ENCODE data around the gene LPAR1. TPM values are rescaled to one million over a fixed set of nuclear protein-coding genes. Genes with fewer than 3 reads are reported as not detected.
A peak's percentile ranks its signal among the peaks of the same experiment; 100 is the strongest.

The LPAR1 gene
- total RNA-seq, 8 experiments from 2014 or later: 0.69 to 128 (median 8.0) TPM

GRCh38 chr9:110892689-110893088, 145.6 kb downstream of the LPAR1 start:
- WGBS, 10 experiments: 100% methylated on average over 1 of the region's 1 CpG; no CpG with 5 or more reads in 9 of the 10 experiments
- Histone ChIP-seq H3K27ac (no peak overlapping the region), H3K4me1 (replicated peaks in 1 of 2) (no peaks in the 10 kb centered on the region), H3K4me3 (no peak overlapping the region)
- in situ Hi-C loops (cut with MboI; ENCODE audit: low pct_unique_long_range_greater_than_20kb in 2 of 9, low sequenced_read_pairs in 9 of 9, unreplicated experiment in 9 of 9): no loop called here
- ATAC-seq (replicated peaks in 6 of 8): no peak

- in situ Hi-C loops (cut with MboI; ENCODE audit: low pct_unique_long_range_greater_than_20kb in 2 of 9, low sequenced_read_pairs in 9 of 9, unreplicated experiment in 9 of 9): no loop called here
- WGBS, 10 experiments: 27 to 100% (median 71%) methylated on average over 1 to 3 of the region's 3 CpGs
- Histone ChIP-seq H3K4me3 (no peak overlapping the region), H3K27ac (no peak overlapping the region), H3K4me1 (replicated peaks in 1 of 2) (no peaks in the 10 kb centered on the region)
- ATAC-seq (replicated peaks in 6 of 8): peak in 2 of 8 experiments; percentile 30 to 31
These were observed 146.5 kb downstream of the LPAR1 start for GRCh38 chr9:110891760-110892159.

- in situ Hi-C loops (cut with MboI; ENCODE audit: low pct_unique_long_range_greater_than_20kb in 2 of 9, low sequenced_read_pairs in 9 of 9, unreplicated experiment in 9 of 9): no loop called here
These were observed 147.9 kb downstream of the LPAR1 start for GRCh38 chr9:110890416-110890815.

GRCh38 chr9:110887276-110887675, 151.0 kb downstream of the LPAR1 start:
- WGBS, 10 experiments: 33 to 100% (median 90%) methylated on average over 1 to 3 of the region's 3 CpGs
- in situ Hi-C loops (cut with MboI; ENCODE audit: low pct_unique_long_range_greater_than_20kb in 2 of 9, low sequenced_read_pairs in 9 of 9, unreplicated experiment in 9 of 9): no loop called here
- no peak overlapping the region for H3K4me3 ChIP-seq

More at GRCh38 chr9:110890416-110890815, 147.9 kb downstream of the LPAR1 start:
- H3K4me3 ChIP-seq: no peak overlapping the region
- H3K27ac ChIP-seq: no peak overlapping the region
- no peak for ATAC-seq (replicated peaks in 6 of 8)
- no peaks in the 10 kb centered on the region for H3K4me1 ChIP-seq (replicated peaks in 1 of 2)

GRCh38 chr9:110886832-110887231, 151.4 kb downstream of the LPAR1 start:
- H3K4me3 ChIP-seq: no peak overlapping the region
- H3K4me1 ChIP-seq (replicated peaks in 1 of 2): no peaks in the 10 kb centered on the region
- ATAC-seq (replicated peaks in 6 of 8): peak in 1 of 8 experiments; percentile 32
- WGBS, 10 experiments: 0 to 100% (median 56%) methylated on average over 1 of the region's 1 CpG; no CpG with 5 or more reads in 2 of the 10 experiments
- H3K27ac ChIP-seq: no peak overlapping the region
- in situ Hi-C loops (cut with MboI; ENCODE audit: low pct_unique_long_range_greater_than_20kb in 2 of 9, low sequenced_read_pairs in 9 of 9, unreplicated experiment in 9 of 9): no loop called here

More at GRCh38 chr9:110887276-110887675, 151.0 kb downstream of the LPAR1 start:
- no peaks in the 10 kb centered on the region for H3K4me1 ChIP-seq (replicated peaks in 1 of 2)
- no peak for ATAC-seq (replicated peaks in 6 of 8)
- H3K27ac ChIP-seq: no peak overlapping the region

GRCh38 chr9:110880189-110880588, 158.1 kb downstream of the LPAR1 start:
- WGBS, 10 experiments: 0 to 100% (median 72%) methylated on average over 1 to 3 of the region's 3 CpGs
- no peaks in the 10 kb centered on the region for H3K4me1 ChIP-seq (replicated peaks in 1 of 2)
- no peak overlapping the region for H3K4me3 ChIP-seq
- peak in 3 of 8 experiments; percentile 59 to 86 (median 75) for ATAC-seq (replicated peaks in 6 of 8)
- in situ Hi-C loops (cut with MboI; ENCODE audit: low pct_unique_long_range_greater_than_20kb in 2 of 9, low sequenced_read_pairs in 9 of 9, unreplicated experiment in 9 of 9): no loop called here
- H3K27ac ChIP-seq: no peak overlapping the region

- peak in 3 of 8 experiments; percentile 19 to 80 (median 24) for ATAC-seq (replicated peaks in 6 of 8)
- Histone ChIP-seq H3K27ac (no peak overlapping the region), H3K4me1 (replicated peaks in 1 of 2) (peaks cover 0 to 4% of the 10 kb centered on the region in 2 donors), H3K4me3 (no peak overlapping the region)
- in situ Hi-C loops (cut with MboI; ENCODE audit: low pct_unique_long_range_greater_than_20kb in 2 of 9, low sequenced_read_pairs in 9 of 9, unreplicated experiment in 9 of 9): no loop called here
These were observed 160.9 kb downstream of the LPAR1 start for GRCh38 chr9:110877374-110877773.

GRCh38 chr9:110876929-110877328, 161.3 kb downstream of the LPAR1 start:
- H3K27ac ChIP-seq: no peak overlapping the region
- WGBS, 10 experiments: 29 to 100% (median 94%) methylated on average over 1 to 3 of the region's 3 CpGs; no CpG with 5 or more reads in 2 of the 10 experiments
- ATAC-seq (replicated peaks in 6 of 8): peak in 3 of 8 experiments; percentile 29 to 59 (median 40)
- H3K4me3 ChIP-seq: no peak overlapping the region
- in situ Hi-C loops (cut with MboI; ENCODE audit: low pct_unique_long_range_greater_than_20kb in 2 of 9, low sequenced_read_pairs in 9 of 9, unreplicated experiment in 9 of 9): no loop called here
- H3K4me1 ChIP-seq (replicated peaks in 1 of 2): peaks cover 0 to 4% of the 10 kb centered on the region in 2 donors

- Histone ChIP-seq H3K4me1 (replicated peaks in 1 of 2) (peaks cover 0 to 4% of the 10 kb centered on the region in 2 donors), H3K27ac (no peak overlapping the region), H3K4me3 (no peak overlapping the region)
- 55 to 96% (median 86%) methylated on average over 4 to 14 of the region's 14 CpGs for WGBS, 10 experiments
- ATAC-seq (replicated peaks in 6 of 8): no peak
- in situ Hi-C loops (cut with MboI; ENCODE audit: low pct_unique_long_range_greater_than_20kb in 2 of 9, low sequenced_read_pairs in 9 of 9, unreplicated experiment in 9 of 9): no loop called here
These were observed 163.2 kb downstream of the LPAR1 start for GRCh38 chr9:110874963-110875674.

- H3K4me1 ChIP-seq (replicated peaks in 1 of 2): peaks cover 0 to 4% of the 10 kb centered on the region in 2 donors
These were observed 165.3 kb downstream of the LPAR1 start for GRCh38 chr9:110872920-110873319.

GRCh38 chr9:110871736-110872135, 166.5 kb downstream of the LPAR1 start:
- Histone ChIP-seq H3K27ac (no peak overlapping the region), H3K4me1 (replicated peaks in 1 of 2) (peaks cover 0 to 4% of the 10 kb centered on the region in 2 donors), H3K4me3 (no peak overlapping the region)
- in situ Hi-C loops (cut with MboI; ENCODE audit: low pct_unique_long_range_greater_than_20kb in 2 of 9, low sequenced_read_pairs in 9 of 9, unreplicated experiment in 9 of 9): no loop called here
- 13 to 100% (median 83%) methylated on average over 1 of the region's 1 CpG; no CpG with 5 or more reads in 2 of the 10 experiments for WGBS, 10 experiments
- ATAC-seq (replicated peaks in 6 of 8): no peak

More at GRCh38 chr9:110872920-110873319, 165.3 kb downstream of the LPAR1 start:
- WGBS, 10 experiments: 23 to 89% (median 43%) methylated on average over 2 to 6 of the region's 6 CpGs
- in situ Hi-C loops (cut with MboI; ENCODE audit: low pct_unique_long_range_greater_than_20kb in 2 of 9, low sequenced_read_pairs in 9 of 9, unreplicated experiment in 9 of 9): no loop called here
- Histone ChIP-seq H3K27ac (no peak overlapping the region), H3K4me3 (no peak overlapping the region)
- peak in 4 of 8 experiments; percentile 38 to 73 (median 56) for ATAC-seq (replicated peaks in 6 of 8)

- H3K4me3 ChIP-seq: no peak overlapping the region
- 80 to 100% (median 100%) methylated on average over 1 of the region's 1 CpG; no CpG with 5 or more reads in 5 of the 10 experiments for WGBS, 10 experiments
- no peak for ATAC-seq (replicated peaks in 6 of 8)
- in situ Hi-C loops (cut with MboI; ENCODE audit: low pct_unique_long_range_greater_than_20kb in 2 of 9, low sequenced_read_pairs in 9 of 9, unreplicated experiment in 9 of 9): no loop called here
- H3K27ac ChIP-seq: no peak overlapping the region
- peaks cover 0 to 4% of the 10 kb centered on the region in 2 donors for H3K4me1 ChIP-seq (replicated peaks in 1 of 2)
These were observed 168.3 kb downstream of the LPAR1 start for GRCh38 chr9:110869931-110870330.

- Histone ChIP-seq H3K4me3 (no peak overlapping the region), H3K4me1 (replicated peaks in 1 of 2) (no peaks in the 10 kb centered on the region), H3K27ac (no peak overlapping the region)
- ATAC-seq (replicated peaks in 6 of 8): no peak
- in situ Hi-C loops (cut with MboI; ENCODE audit: low pct_unique_long_range_greater_than_20kb in 2 of 9, low sequenced_read_pairs in 9 of 9, unreplicated experiment in 9 of 9): no loop called here
- WGBS, 10 experiments: 33 to 100% (median 83%) methylated on average over 1 to 2 of the region's 2 CpGs; no CpG with 5 or more reads in 2 of the 10 experiments
These were observed 174.3 kb downstream of the LPAR1 start for GRCh38 chr9:110864011-110864410.

Data from motor neuron (in vitro differentiated cells).